ENCODE results near the gene ZNF662. TPM values are rescaled to one million over a fixed set of nuclear protein-coding genes. Genes with fewer than 3 reads are reported as not detected.

The ZNF662 gene
- total RNA-seq, 1 experiment from 2014 or later = 2.7 TPM

DNA sequence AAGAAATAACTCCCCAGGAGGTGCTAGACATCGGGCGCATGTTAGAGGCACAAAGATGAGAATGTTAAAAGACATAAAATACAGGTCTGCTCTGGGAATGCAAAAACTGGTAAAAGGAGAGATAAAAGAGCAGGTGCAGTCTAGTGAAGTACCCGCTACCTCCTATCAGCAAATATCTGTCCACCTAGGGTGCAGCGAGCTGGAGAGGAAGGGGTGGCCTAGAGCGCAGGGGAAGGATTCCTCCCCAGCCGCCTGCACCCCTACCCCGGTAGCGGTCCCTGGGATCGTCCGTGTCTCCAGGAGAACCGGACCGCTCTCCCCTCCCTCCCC, 237 bp upstream of the ZNF662 start:
- Mint-ChIP-seq H3K4me1 (peaks cover 20% of the 10 kb centered on the region), H3K9me3 (peaks cover 29% of the 10 kb centered on the region), H3K27me3 (ENCODE audit: low read depth) (peaks cover 6% of the 10 kb centered on the region; the same call in 1 of the 2 replicates), H3K27ac (no peak overlapping the region), H3K4me3 (peak overlapping the region; percentile 53), H3K36me3 (peaks cover 14% of the 10 kb centered on the region)
- ATAC-seq (no peak), DNase-seq (ENCODE audit: low spot score) (no peak)
- ChIA-PET POLR2A (no interaction called here), CTCF (interaction anchor here (1.3 kb wide), 1 partner anchor 166 kb away, joined by 3 read pairs; no protein-coding TSS in a partner anchor)
- TF ChIP-seq NR3C1 (CRISPR knock-in tag; conservative IDR thresholded peaks at IDR 0.05; ENCODE audit: low read depth) (no peak), ELF4 (CRISPR knock-in tag; IDR thresholded peaks at IDR 0.05; ENCODE audit: low read depth) (no peak)

GRCh38 chr3:42906848-42907183, 874 bp downstream of the ZNF662 start:
- Mint-ChIP-seq H3K9me3 (peaks cover 38% of the 10 kb centered on the region), H3K27ac (no peak overlapping the region), H3K36me3 (peaks cover 23% of the 10 kb centered on the region), H3K4me1 (peaks cover 20% of the 10 kb centered on the region), H3K4me3 (peak overlapping the region; percentile 49), H3K27me3 (ENCODE audit: low read depth) (peaks cover 6% of the 10 kb centered on the region; the same call in 1 of the 2 replicates)
- TF ChIP-seq ZNF512 (CRISPR knock-in tag; IDR thresholded peaks at IDR 0.05; ENCODE audit: borderline replicate concordance) = no peak
- no peak for TF ChIP-seq HMGA2 (CRISPR knock-in tag; IDR thresholded peaks at IDR 0.05)
- CTCF ChIA-PET = interaction anchor here (1.2 to 1.3 kb wide), 2 partner anchors 25 to 165 kb away, joined by 3 to 6 read pairs; no protein-coding TSS in a partner anchor
- DNase-seq (ENCODE audit: low spot score) = no peak
- no peak for ATAC-seq
- POLR2A ChIA-PET = interaction anchor here (0.5 kb wide), 1 partner anchor 402 kb away, joined by 4 read pairs; no protein-coding TSS in a partner anchor

GRCh38 chr3:42908675-42909074, 2.7 kb downstream of the ZNF662 start:
- DNase-seq (ENCODE audit: low spot score) = no peak
- Mint-ChIP-seq H3K27ac (no peak overlapping the region), H3K36me3 (peaks cover 32% of the 10 kb centered on the region), H3K9me3 (peaks cover 45% of the 10 kb centered on the region), H3K27me3 (ENCODE audit: low read depth) (peaks cover 8% of the 10 kb centered on the region; the same call in 1 of the 2 replicates), H3K4me1 (peaks cover 20% of the 10 kb centered on the region), H3K4me3 (no peak overlapping the region)
- TF ChIP-seq ZNF219 (CRISPR knock-in tag; IDR thresholded peaks at IDR 0.05; ENCODE audit: borderline replicate concordance) (no peak), KAT7 (CRISPR knock-in tag; IDR thresholded peaks at IDR 0.05; ENCODE audit: borderline replicate concordance) (no peak), ZNF138 (CRISPR knock-in tag; conservative IDR thresholded peaks at IDR 0.05) (no peak), TP53 (CRISPR knock-in tag; IDR thresholded peaks at IDR 0.05) (no peak)
- TF ChIP-seq, protein P1, sequence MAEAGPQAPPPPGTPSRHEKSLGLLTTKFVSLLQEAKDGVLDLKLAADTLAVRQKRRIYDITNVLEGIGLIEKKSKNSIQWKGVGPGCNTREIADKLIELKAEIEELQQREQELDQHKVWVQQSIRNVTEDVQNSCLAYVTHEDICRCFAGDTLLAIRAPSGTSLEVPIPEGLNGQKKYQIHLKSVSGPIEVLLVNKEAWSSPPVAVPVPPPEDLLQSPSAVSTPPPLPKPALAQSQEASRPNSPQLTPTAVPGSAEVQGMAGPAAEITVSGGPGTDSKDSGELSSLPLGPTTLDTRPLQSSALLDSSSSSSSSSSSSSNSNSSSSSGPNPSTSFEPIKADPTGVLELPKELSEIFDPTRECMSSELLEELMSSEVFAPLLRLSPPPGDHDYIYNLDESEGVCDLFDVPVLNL (CRISPR knock-in tag; IDR thresholded peaks at IDR 0.05; ENCODE audit: borderline replicate concordance, low read depth) = no peak
- ChIA-PET POLR2A (no interaction called here), CTCF (interaction anchor here (1.0 kb wide), 1 partner anchor 27 kb away, joined by 3 read pairs; no protein-coding TSS in a partner anchor)
- ATAC-seq = no peak

DNA sequence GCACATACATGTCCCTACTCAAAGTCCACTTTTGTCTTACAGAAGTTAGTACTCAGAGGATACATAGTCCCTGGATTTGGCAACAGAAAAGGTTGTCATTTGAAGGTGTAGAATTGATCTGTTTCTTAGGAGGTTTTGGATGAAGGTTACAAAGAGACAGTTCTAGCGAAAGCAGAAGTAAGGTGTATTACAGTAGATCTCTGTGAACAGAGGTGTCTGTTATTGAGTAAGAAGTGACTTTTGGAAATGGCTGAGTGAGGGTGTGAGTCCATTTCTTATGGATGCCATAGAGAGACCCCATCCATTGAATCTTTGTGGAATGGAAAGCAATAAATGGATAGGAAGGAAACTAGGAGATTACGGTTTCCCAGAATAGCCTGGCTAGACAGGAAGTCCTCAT, 5.6 kb downstream of the ZNF662 start:
- DNase-seq (ENCODE audit: low spot score) (no peak), ATAC-seq (no peak)
- Mint-ChIP-seq H3K9me3 (peaks cover 56% of the 10 kb centered on the region), H3K27me3 (ENCODE audit: low read depth) (peaks cover 11% of the 10 kb centered on the region), H3K27ac (no peak overlapping the region), H3K4me3 (no peak overlapping the region), H3K36me3 (peaks cover 58% of the 10 kb centered on the region), H3K4me1 (peaks cover 9% of the 10 kb centered on the region)
- POLR2A ChIA-PET = no interaction called here
- TF ChIP-seq ZNF219 (CRISPR knock-in tag; IDR thresholded peaks at IDR 0.05; ENCODE audit: borderline replicate concordance) = no peak
- TF ChIP-seq NR3C1 (CRISPR knock-in tag; conservative IDR thresholded peaks at IDR 0.05; ENCODE audit: low read depth) = no peak
- TF ChIP-seq, protein P2, sequence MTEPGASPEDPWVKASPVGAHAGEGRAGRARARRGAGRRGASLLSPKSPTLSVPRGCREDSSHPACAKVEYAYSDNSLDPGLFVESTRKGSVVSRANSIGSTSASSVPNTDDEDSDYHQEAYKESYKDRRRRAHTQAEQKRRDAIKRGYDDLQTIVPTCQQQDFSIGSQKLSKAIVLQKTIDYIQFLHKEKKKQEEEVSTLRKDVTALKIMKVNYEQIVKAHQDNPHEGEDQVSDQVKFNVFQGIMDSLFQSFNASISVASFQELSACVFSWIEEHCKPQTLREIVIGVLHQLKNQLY (CRISPR knock-in tag; IDR thresholded peaks at IDR 0.05) = no peak
- no peak for TF ChIP-seq ZNF532 (CRISPR knock-in tag; IDR thresholded peaks at IDR 0.05; ENCODE audit: borderline replicate concordance)
- CTCF ChIA-PET = interaction anchor here (1.2 to 1.7 kb wide), 3 partner anchors 13 to 72 kb away, joined by 3 to 4 read pairs (median 3); no protein-coding TSS in a partner anchor
